Measurements from ENCODE around the gene DDX23.

DNA sequence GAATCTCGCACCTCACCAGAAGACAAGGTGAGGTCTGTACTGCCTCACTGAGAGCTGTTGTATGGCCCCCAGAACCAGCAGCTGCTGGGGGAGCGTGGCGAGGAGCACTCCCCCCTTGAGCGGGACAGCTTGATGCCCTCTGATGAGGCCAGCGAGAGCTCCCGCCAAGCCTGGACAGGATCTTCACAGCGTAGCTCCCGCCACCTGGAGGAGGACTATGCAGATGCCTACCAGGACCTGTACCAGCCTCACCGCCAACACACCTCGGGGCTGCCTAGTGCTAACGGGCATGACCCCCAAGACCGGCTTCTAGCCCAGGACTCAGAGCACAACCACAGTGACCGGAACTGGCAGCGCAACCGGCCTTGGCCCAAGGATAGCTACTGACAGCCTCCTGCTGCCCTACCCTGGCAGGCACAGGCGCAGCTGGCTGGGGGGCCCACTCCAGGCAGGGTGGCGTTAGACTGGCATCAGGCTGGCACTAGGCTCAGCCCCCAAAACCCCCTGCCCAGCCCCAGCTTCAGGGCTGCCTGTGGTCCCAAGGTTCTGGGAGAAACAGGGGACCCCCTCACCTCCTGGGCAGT, 24.4 kb downstream of the DDX23 start:
- TF ChIP-seq CTCF (conservative IDR thresholded peaks at IDR 0.05; ENCODE audit: low read depth, low read length) (no peak), EZH2 (IDR thresholded peaks at IDR 0.05; ENCODE audit: borderline replicate concordance, low read depth, low read length, poor library complexity, severe bottlenecking) (no peak)
